HG02678 (cell line): Measurements from ENCODE around the gene EP400.

Source experiments
- ATAC-seq: cut with Tn5 transposase; IDR thresholded peaks from one replicate; pipeline ENCODE4 v1.9.1; 2021; ENCODE audit warnings: mild to moderate bottlenecking, moderate library complexity; ENCODE audit not compliant: unreplicated experiment

The EP400 gene

GRCh38 chr12:131927110-131928079 is 22.3 kb upstream of the EP400 start:
- ATAC-seq: no peak

GRCh38 chr12:131928080-131928710 is 21.5 kb upstream of the EP400 start:
- peak; percentile 4 for ATAC-seq

GRCh38 chr12:131928711-131929580 is 20.8 kb upstream of the EP400 start, which contains the start of gene PUS1:
Gene PUS1 (plus strand): TSS chr12:131929276. CDS start chr12:131929723, 447 bp downstream.
- peak; percentile 67 for ATAC-seq

GRCh38 chr12:131929581-131930456 is 19.9 kb upstream of the EP400 start:
- ATAC-seq: peak; percentile 16

GRCh38 chr12:131930510-131930909 is 19.2 kb upstream of the EP400 start:
- ATAC-seq: no peak

GRCh38 chr12:131933387-131933786 is 16.4 kb upstream of the EP400 start:
- ATAC-seq: no peak

GRCh38 chr12:131934535-131934934 is 15.2 kb upstream of the EP400 start:
- ATAC-seq: no peak

- no peak for ATAC-seq
Observed at GRCh38 chr12:131938082-131938481, 11.7 kb upstream of the EP400 start.

GRCh38 chr12:131939007-131939406 is 10.7 kb upstream of the EP400 start:
- no peak for ATAC-seq

GRCh38 chr12:131940141-131940547 is 9.6 kb upstream of the EP400 start:
- ATAC-seq: no peak

GRCh38 chr12:131941116-131941986 is 8.4 kb upstream of the EP400 start:
- ATAC-seq: no peak

- ATAC-seq: no peak
Observed at GRCh38 chr12:131941987-131942341, 7.8 kb upstream of the EP400 start.

GRCh38 chr12:131942671-131943070 is 7.1 kb upstream of the EP400 start:
- ATAC-seq: no peak

- no peak for ATAC-seq
Observed at GRCh38 chr12:131943389-131943788, 6.4 kb upstream of the EP400 start.

- ATAC-seq: no peak
Observed at GRCh38 chr12:131943876-131944275, 5.9 kb upstream of the EP400 start.

- ATAC-seq: no peak
Observed at GRCh38 chr12:131944601-131945251, 5.0 kb upstream of the EP400 start.

- no peak for ATAC-seq
Observed at GRCh38 chr12:131946757-131947156, 3.0 kb upstream of the EP400 start.

- no peak for ATAC-seq
Observed at GRCh38 chr12:131947482-131948027, 2.2 kb upstream of the EP400 start.
